ENCODE data around the gene CACNA1B.

DNA sequence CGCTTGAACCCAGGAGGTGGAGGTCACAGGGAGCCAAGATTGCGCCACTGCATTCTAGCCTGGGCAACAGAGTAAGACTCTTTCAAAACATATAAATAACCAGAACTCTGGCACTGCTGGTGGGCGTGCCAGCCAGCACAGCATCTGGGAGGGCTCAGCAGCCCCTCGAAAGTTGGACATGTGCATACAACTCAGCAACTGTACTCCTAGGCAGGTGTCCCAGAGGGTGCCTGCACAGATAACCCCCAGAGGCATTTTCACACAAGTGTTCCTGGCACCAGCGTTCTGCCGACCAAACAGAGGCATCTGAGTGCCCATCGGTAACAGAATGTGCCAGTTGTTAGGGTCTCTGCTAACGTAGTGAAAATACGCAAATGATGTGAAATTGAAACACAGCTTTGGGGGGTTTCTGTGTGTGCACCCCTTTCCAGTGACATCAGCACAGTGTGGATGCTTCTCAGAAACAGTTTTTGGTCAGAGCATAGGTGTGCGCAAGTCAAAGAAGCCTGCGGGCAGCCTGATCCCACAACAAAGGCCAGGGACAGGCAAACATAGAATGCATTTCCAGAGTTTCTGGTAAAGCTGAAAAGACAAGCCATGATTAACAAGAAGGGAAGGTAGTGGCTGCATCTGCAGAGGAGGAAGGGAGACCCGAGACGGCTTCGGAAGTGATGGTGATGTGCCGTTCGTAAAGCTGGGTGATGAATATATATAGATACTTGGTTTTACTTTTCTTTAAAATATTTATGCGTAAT lies 190.2 kb downstream of the CACNA1B start:
- TF ChIP-seq POLR2A (IDR thresholded peaks at IDR 0.05): no peak
- TF ChIP-seq CTCF (IDR thresholded peaks at IDR 0.05): no peak
- no peak for TF ChIP-seq EP300 (IDR thresholded peaks at IDR 0.05)
